SK-N-MC (cell line): ENCODE measurements around the gene ASRGL1.

Experiments used
- EZH2 ChIP-seq: fragments of 200-600 bp; sonication (generic); IDR thresholded peaks from one replicate; pipeline ENCODE4 v1.6.1; 2017; ENCODE audit warnings: antibody characterized with exemption
- POLR2AphosphoS5 ChIP-seq: IDR thresholded peaks from 2 replicates; pipeline ENCODE4 v1.6.1; 2012; ENCODE audit warnings: mild to moderate bottlenecking, low read depth, low read length, borderline replicate concordance

GRCh38 chr11:62358273-62358672 is 21.0 kb downstream of the ASRGL1 start:
- TF ChIP-seq EZH2 (no peak), POLR2AphosphoS5 (no peak)
